Measurements from ENCODE around the gene GATB. TPM values are rescaled to one million over a fixed set of nuclear protein-coding genes. Genes with fewer than 3 reads are reported as not detected.

Gene GATB
- total RNA-seq, 1 donor from 2014 or later: 17.7 TPM

- intact Hi-C loops (cut with DNase I): no loop called here
- Histone ChIP-seq H3K27ac (no peak overlapping the region), H3K27me3 (peaks cover 5% of the 10 kb centered on the region), H3K4me1 (no peaks in the 10 kb centered on the region), H3K36me3 (no peaks in the 10 kb centered on the region), H3K4me3 (no peak overlapping the region), H3K9me3 (no peaks in the 10 kb centered on the region)
- no peak for TF ChIP-seq CTCF (IDR thresholded peaks at IDR 0.05)
- DNase-seq (no peak), ATAC-seq (no peak)
Observed at GRCh38 chr4:151797131-151797530, 36.3 kb upstream of the GATB start.

DNA sequence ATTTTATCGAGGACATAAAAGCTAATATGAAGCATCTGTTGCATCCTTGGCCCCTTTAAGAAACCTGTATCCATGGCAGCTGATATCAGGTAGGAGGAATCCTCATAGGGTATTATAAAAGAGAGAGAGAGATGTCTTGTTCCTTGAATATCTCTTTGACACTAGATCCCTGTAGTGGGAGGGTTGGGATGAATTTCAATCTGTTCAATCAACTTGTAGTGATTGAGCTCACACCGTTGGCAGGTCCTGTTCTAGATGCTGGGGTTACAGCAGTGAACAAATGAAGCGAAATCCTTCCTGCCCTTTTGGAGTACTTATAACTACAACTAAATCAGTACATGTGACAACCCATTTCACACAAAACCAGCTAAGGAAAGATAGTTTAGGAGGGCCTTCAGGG, 35.3 kb upstream of the GATB start:
- intact Hi-C loops (cut with DNase I): no loop called here
- DNase-seq: no peak
- Histone ChIP-seq H3K27ac (no peak overlapping the region), H3K27me3 (peaks cover 5% of the 10 kb centered on the region), H3K4me1 (no peaks in the 10 kb centered on the region), H3K36me3 (no peaks in the 10 kb centered on the region), H3K9me3 (no peaks in the 10 kb centered on the region), H3K4me3 (no peak overlapping the region)
- no peak for TF ChIP-seq CTCF (IDR thresholded peaks at IDR 0.05)
- no peak for ATAC-seq

DNA sequence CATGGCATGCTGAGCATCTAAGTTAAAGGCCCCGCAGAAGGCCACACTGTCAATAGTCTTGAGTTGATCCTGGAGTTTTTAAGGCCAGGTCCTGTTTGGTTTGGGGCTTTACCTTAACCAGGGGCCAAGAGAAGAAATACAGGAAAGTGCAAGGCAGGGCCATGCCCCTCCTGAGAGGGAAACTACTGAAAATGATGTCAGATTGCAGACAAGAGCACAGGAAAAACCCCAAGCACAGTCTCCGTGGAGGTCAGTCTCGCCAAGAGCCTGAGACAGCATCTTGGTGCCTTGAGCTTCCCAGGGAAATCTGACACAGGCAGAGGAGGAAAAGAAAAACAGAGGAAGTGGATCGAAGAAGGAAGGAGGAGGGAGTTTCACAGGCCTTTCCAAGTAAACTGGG, 32.2 kb upstream of the GATB start:
- H3K9me3 ChIP-seq: no peaks in the 10 kb centered on the region
- no peak overlapping the region for H3K4me3 ChIP-seq
- no peaks in the 10 kb centered on the region for H3K4me1 ChIP-seq
- H3K36me3 ChIP-seq: no peaks in the 10 kb centered on the region
- H3K27me3 ChIP-seq: peaks cover 5% of the 10 kb centered on the region
- DNase-seq (no peak), ATAC-seq (no peak)
- intact Hi-C loops (cut with DNase I): no loop called here
- H3K27ac ChIP-seq: no peak overlapping the region
- TF ChIP-seq CTCF (IDR thresholded peaks at IDR 0.05): no peak

- Histone ChIP-seq H3K9me3 (no peaks in the 10 kb centered on the region), H3K27ac (no peak overlapping the region), H3K36me3 (no peaks in the 10 kb centered on the region), H3K27me3 (peaks cover 5% of the 10 kb centered on the region), H3K4me1 (no peaks in the 10 kb centered on the region), H3K4me3 (no peak overlapping the region)
- intact Hi-C loops (cut with DNase I): no loop called here
- DNase-seq: no peak
- no peak for TF ChIP-seq CTCF (IDR thresholded peaks at IDR 0.05)
- ATAC-seq: no peak
Observed at GRCh38 chr4:151792530-151792929, 31.7 kb upstream of the GATB start.

GRCh38 chr4:151788021-151788420, 27.2 kb upstream of the GATB start:
- DNase-seq: no peak
- no peaks in the 10 kb centered on the region for H3K4me1 ChIP-seq
- H3K4me3 ChIP-seq: no peak overlapping the region
- H3K36me3 ChIP-seq: no peaks in the 10 kb centered on the region
- ATAC-seq: no peak
- intact Hi-C loops (cut with DNase I): no loop called here
- H3K27me3 ChIP-seq: peaks cover 10% of the 10 kb centered on the region
- no peaks in the 10 kb centered on the region for H3K9me3 ChIP-seq
- H3K27ac ChIP-seq: no peak overlapping the region
- no peak for TF ChIP-seq CTCF (IDR thresholded peaks at IDR 0.05)

GRCh38 chr4:151786158-151786495, 25.3 kb upstream of the GATB start:
- DNase-seq: no peak
- Histone ChIP-seq H3K36me3 (no peaks in the 10 kb centered on the region), H3K27ac (no peak overlapping the region), H3K27me3 (peaks cover 10% of the 10 kb centered on the region), H3K9me3 (no peaks in the 10 kb centered on the region), H3K4me1 (no peaks in the 10 kb centered on the region), H3K4me3 (no peak overlapping the region)
- no peak for TF ChIP-seq CTCF (IDR thresholded peaks at IDR 0.05)
- intact Hi-C loops (cut with DNase I): no loop called here
- ATAC-seq: no peak
